Loucy (cell line): ENCODE measurements around the gene TRPM3.

Experiments
- CTCF ChIP-seq: fragments of 200-600 bp; sonication (generic); conservative IDR thresholded peaks from 2 replicates; pipeline ENCODE4 v1.5.1; 2014; ENCODE audit warnings: mild to moderate bottlenecking, antibody characterized with exemption, low read length
- EZH2phosphoT487 ChIP-seq: fragments of 200-600 bp; IDR thresholded peaks from 2 replicates; pipeline ENCODE4 v1.6.1; 2018; ENCODE audit warnings: antibody characterized with exemption, mild to moderate bottlenecking, moderate library complexity, borderline replicate concordance

GRCh38 chr9:70571258-70571657 is 550.2 kb downstream of the TRPM3 start:
- no peak for TF ChIP-seq CTCF
- no peak for TF ChIP-seq EZH2phosphoT487
